H1 (cell line): Measurements from ENCODE around the gene STK32C. TPM values are rescaled to one million over a fixed set of nuclear protein-coding genes. Genes with fewer than 3 reads are reported as not detected.

Experiments
- CTCF ChIA-PET: fragments of 300-600 bp; sonication (Branson Sonifier 250); formaldehyde crosslinking; loops from one replicate; lab custom pipeline; 2021; ENCODE audit not compliant: partially characterized antibody; lab: Charles Lee
- POLR2A ChIA-PET: fragments of 300-600 bp; sonication (Branson Sonifier 250); formaldehyde crosslinking; loops from one replicate; lab custom pipeline; 2021; ENCODE audit warnings: inconsistent platforms; ENCODE audit not compliant: partially characterized antibody; lab: Charles Lee
- DNase-seq, 2 experiments: peaks; one replicate each; pipeline versions ENCODE4 v3.0.0 to v3.0.0-alpha.2; 2010 to 2022; ENCODE audit warnings: low spot score in 2 of 2, low read depth in 1 of 2, mixed read lengths in 1 of 2
- FAIRE-seq: peaks from 2 replicates; lab custom pipeline; 2011; peaks lifted over from hg19 to GRCh38; lab: Jason Lieb, UNC
- H2AFZ ChIP-seq: 2 replicates; pipeline ENCODE4 v1.8.1; 2012; ENCODE audit warnings: low read length, inconsistent platforms
- H2AK5ac ChIP-seq: 2 replicates; pipeline ENCODE4 v1.6.1; 2013; ENCODE audit warnings: low read depth, low read length
- H2BK120ac ChIP-seq: replicated peaks from 2 replicates; pipeline ENCODE3; 2013; ENCODE audit warnings: low read depth, low read length, inconsistent platforms
- H2BK12ac ChIP-seq: 2 replicates; pipeline ENCODE4 v1.6.1; 2013; ENCODE audit warnings: low read depth, low read length
- H2BK15ac ChIP-seq: 2 replicates; pipeline ENCODE4 v1.6.1; 2013; ENCODE audit warnings: low read length
- H2BK20ac ChIP-seq: 2 replicates; pipeline ENCODE4 v1.6.1; 2013; ENCODE audit warnings: low read length
- H2BK5ac ChIP-seq: 2 replicates; pipeline ENCODE4 v1.6.1; 2013; ENCODE audit warnings: low read depth, low read length
- H3K14ac ChIP-seq: 2 replicates; pipeline ENCODE4 v1.6.1; 2013; ENCODE audit warnings: inconsistent platforms; ENCODE audit not compliant: insufficient read length
- H3K18ac ChIP-seq: 2 replicates; pipeline ENCODE4 v1.6.1; 2013; ENCODE audit warnings: low read length; ENCODE audit errors: extremely low read depth
- H3K23ac ChIP-seq: 2 replicates; pipeline ENCODE4 v1.6.1; 2013; ENCODE audit warnings: inconsistent platforms; ENCODE audit not compliant: insufficient read length
- H3K23me2 ChIP-seq: 2 replicates; pipeline ENCODE4 v1.6.1; 2013; ENCODE audit warnings: low read depth, low read length
- H3K27ac ChIP-seq: 2 replicates; pipeline ENCODE4 v1.6.1; 2011; ENCODE audit warnings: low read depth, low read length, inconsistent platforms
- H3K27me3 ChIP-seq, 4 experiments: replicated peaks in 1 of 4; 1 replicate in 1 of 4; 2 replicates in 3 of 4; pipeline versions ENCODE4 v1.6.1 to v1.8.1; 2011 to 2013; ENCODE audit warnings: low read length in 3 of 4, mild to moderate bottlenecking in 3 of 4, inconsistent platforms in 2 of 4, mixed read lengths in 2 of 4, moderate library complexity in 1 of 4; ENCODE audit not compliant: control insufficient read depth in 3 of 4, insufficient read depth in 3 of 4; ENCODE audit errors: extremely low read depth in 1 of 4
- H3K36me3 ChIP-seq, 4 experiments: 2 replicates each; pipeline versions ENCODE4 v1.6.1 to v1.8.1; 2011 to 2013; ENCODE audit warnings: mild to moderate bottlenecking in 4 of 4, low read length in 3 of 4, moderate library complexity in 2 of 4, control low read depth in 1 of 4, inconsistent platforms in 1 of 4; ENCODE audit not compliant: insufficient read depth in 4 of 4, control insufficient read depth in 2 of 4
- H3K4ac ChIP-seq: replicated peaks from 2 replicates; pipeline ENCODE3; 2013; ENCODE audit warnings: low read length, low read depth, mixed read lengths, inconsistent platforms; ENCODE audit not compliant: insufficient read length
- H3K4me1 ChIP-seq, 4 experiments: replicated peaks in 1 of 4; 1 replicate in 1 of 4; 2 replicates in 3 of 4; pipeline versions ENCODE4 v1.6.1 to v1.8.1; 2011 to 2013; ENCODE audit warnings: low read length in 3 of 4, inconsistent platforms in 2 of 4, mixed read lengths in 1 of 4; ENCODE audit not compliant: insufficient read depth in 4 of 4, control insufficient read depth in 3 of 4
- H3K4me2 ChIP-seq, 2 experiments: 2 replicates each; pipeline versions ENCODE4 v1.6.1 to v1.8.1; 2011 to 2013; ENCODE audit warnings: low read depth in 2 of 2, low read length in 2 of 2, control low read depth in 1 of 2, inconsistent platforms in 1 of 2, mild to moderate bottlenecking in 1 of 2; ENCODE audit not compliant: insufficient read depth in 1 of 2
- H3K4me3 ChIP-seq, 4 experiments: fragments of 200-600, 300-600 bp in 1 of 4; sonication (generic), shearing (Covaris generic), sonication (Bioruptor Twin) in 1 of 4; 2 replicates each; pipeline versions ENCODE4 v1.5.1 to v1.8.1; 2011 to 2016; ENCODE audit warnings: low read length in 4 of 4, low read depth in 3 of 4, control low read depth in 2 of 4, inconsistent platforms in 2 of 4, mild to moderate bottlenecking in 2 of 4, mixed read lengths in 1 of 4, moderate library complexity in 1 of 4; ENCODE audit not compliant: insufficient read depth in 2 of 4; ENCODE audit errors: extremely low read depth in 1 of 4
- H3K56ac ChIP-seq: replicated peaks from 2 replicates; pipeline ENCODE3; 2013; ENCODE audit warnings: low read depth, mild to moderate bottlenecking, mixed read lengths, low read length, inconsistent platforms; ENCODE audit not compliant: insufficient read length
- H3K79me1 ChIP-seq: 2 replicates; pipeline ENCODE4 v1.6.1; 2013; ENCODE audit warnings: low read depth, low read length, control low read depth
- H3K79me2 ChIP-seq, 2 experiments: 2 replicates each; pipeline versions ENCODE4 v1.6.1 to v1.8.1; 2012 to 2013; ENCODE audit warnings: low read length in 2 of 2, mild to moderate bottlenecking in 2 of 2, inconsistent platforms in 1 of 2; ENCODE audit not compliant: insufficient read depth in 2 of 2, control insufficient read depth in 1 of 2
- H3K9ac ChIP-seq, 4 experiments: replicated peaks in 1 of 4; 1 replicate in 1 of 4; 2 replicates in 3 of 4; pipeline versions ENCODE4 v1.6.1 to v1.8.1; 2011 to 2013; ENCODE audit warnings: low read depth in 3 of 4, low read length in 3 of 4, control low read depth in 2 of 4, mild to moderate bottlenecking in 2 of 4, moderate library complexity in 2 of 4, inconsistent platforms in 1 of 4; ENCODE audit errors: extremely low read depth in 1 of 4
- H3K9me3 ChIP-seq, 2 experiments: 2 replicates each; pipeline versions ENCODE4 v1.6.1 to v1.8.1; 2012 to 2013; ENCODE audit warnings: mild to moderate bottlenecking in 2 of 2, moderate library complexity in 2 of 2, control low read depth in 1 of 2, inconsistent platforms in 1 of 2, low read depth in 1 of 2, low read length in 1 of 2, mixed read lengths in 1 of 2; ENCODE audit not compliant: insufficient read depth in 2 of 2
- H4K20me1 ChIP-seq, 2 experiments: replicated peaks in 1 of 2; 2 replicates each; pipeline versions ENCODE3 to v1.8.1; 2011 to 2013; ENCODE audit warnings: inconsistent platforms in 2 of 2, low read length in 2 of 2, mild to moderate bottlenecking in 1 of 2; ENCODE audit not compliant: insufficient read depth in 2 of 2, control insufficient read depth in 1 of 2
- H4K5ac ChIP-seq: 2 replicates; pipeline ENCODE4 v1.6.1; 2013; ENCODE audit warnings: low read length, low read depth, mixed read lengths, inconsistent platforms; ENCODE audit not compliant: insufficient read length
- H4K8ac ChIP-seq: 2 replicates; pipeline ENCODE4 v1.8.0; 2013; ENCODE audit warnings: mild to moderate bottlenecking, moderate library complexity, low read length, inconsistent platforms; ENCODE audit not compliant: insufficient read depth; ENCODE audit errors: extremely low read depth
- H4K91ac ChIP-seq: replicated peaks from 2 replicates; pipeline ENCODE3; 2013; ENCODE audit warnings: low read length, mixed read lengths, inconsistent platforms; ENCODE audit not compliant: insufficient read length
- ASH2L ChIP-seq: fragments of 200-600, 300-600 bp; sonication (generic); IDR thresholded peaks from one replicate; pipeline ENCODE4 v1.7.1; 2017; ENCODE audit warnings: low read length
- BCL11A ChIP-seq, 2 experiments: IDR thresholded peaks; one replicate each; pipeline ENCODE4 v1.6.1; 2011; ENCODE audit warnings: low read depth in 2 of 2, low read length in 2 of 2, mild to moderate bottlenecking in 2 of 2
- EZH2 ChIP-seq: fragments of 200-600 bp; sonication (generic); IDR thresholded peaks from 2 replicates; pipeline ENCODE4 v1.7.1; 2012; ENCODE audit warnings: low read depth, mild to moderate bottlenecking, moderate library complexity, low read length, inconsistent platforms; ENCODE audit not compliant: severe bottlenecking
- GABPA ChIP-seq: IDR thresholded peaks from 2 replicates; pipeline ENCODE4 v1.6.1; 2011; ENCODE audit warnings: mild to moderate bottlenecking, low read length, moderate library complexity, borderline replicate concordance; ENCODE audit not compliant: insufficient read depth
- POLR2A ChIP-seq, 2 experiments: IDR thresholded peaks; 1 replicate in 1 of 2; 2 replicates in 1 of 2; pipeline ENCODE4 v1.6.1; 2011; ENCODE audit warnings: low read depth in 2 of 2, low read length in 2 of 2, mild to moderate bottlenecking in 2 of 2; ENCODE audit errors: control extremely low read depth in 1 of 2
- POU5F1 ChIP-seq: IDR thresholded peaks from 2 replicates; pipeline ENCODE4 v1.6.1; 2011; ENCODE audit warnings: low read depth, mild to moderate bottlenecking, low read length, moderate library complexity
- RFX5 ChIP-seq: IDR thresholded peaks from 2 replicates; pipeline ENCODE4 v1.6.1; 2011; ENCODE audit warnings: low read depth, low read length, improper control_type of control experiment, borderline replicate concordance
- RNF2 ChIP-seq: fragments of 200-900, 300-1000 bp; sonication (generic); IDR thresholded peaks from 2 replicates; pipeline ENCODE4 v1.7.1; 2016; ENCODE audit warnings: borderline replicate concordance, low read depth, mild to moderate bottlenecking, antibody characterized with exemption, low read length; ENCODE audit not compliant: poor library complexity, severe bottlenecking; ENCODE audit errors: missing control alignments
- SIRT6 ChIP-seq: IDR thresholded peaks from one replicate; pipeline ENCODE4 v1.7.1; 2012; ENCODE audit warnings: low read length, inconsistent platforms
- TBP ChIP-seq: IDR thresholded peaks from 2 replicates; pipeline ENCODE4 v1.6.1; 2011; ENCODE audit warnings: low read depth, low read length, improper control_type of control experiment
- YY1 ChIP-seq: IDR thresholded peaks from 2 replicates; pipeline ENCODE4 v1.6.1; 2011; ENCODE audit warnings: low read depth, mild to moderate bottlenecking, low read length
- WGBS, 2 experiments: shearing (Covaris generic) in 1 of 2; methylation state at CpG; one replicate each; pipeline versions ENCODE4 v1.1.6 to v1.1.7; 2013 to 2015; ENCODE audit warnings: low lambda C conversion rate in 2 of 2, mixed read lengths in 2 of 2, inconsistent platforms in 1 of 2, low coverage in 1 of 2, missing lambda C conversion rate in 1 of 2; ENCODE audit not compliant: insufficient replicate concordance in 2 of 2, insufficient coverage in 1 of 2, insufficient read length in 1 of 2; ENCODE audit errors: extremely low coverage in 1 of 2, missing lambda C conversion rate in 1 of 2; 5-methylcytosine and 5-hydroxymethylcytosine counted together
- polyA plus RNA-seq, 7 experiments: library from polyadenylated mRNA; depleted of rRNA in 3 of 7; stranded (reverse) in 5 of 7; unstranded in 2 of 7; fragments of >200 nt in 5 of 7; fragments of 200-250 nt in 2 of 7; gene quantifications; 1 replicate in 5 of 7; 2 replicates in 1 of 7; 4 replicates in 1 of 7; pipeline versions ENCODE4 v1.2.1 to v1.2.3, GENCODE V29; 2011 to 2013; ENCODE audit warnings: missing spikeins in 2 of 7, mixed read lengths in 2 of 7
- total RNA-seq: library from RNA; stranded (reverse); fragmentation: NEBNext Ultra II Directional; extraction: Animal tissue kit (Norgen Biotek cat#: 25700); gene quantifications from 2 replicates; pipeline ENCODE4 v1.2.1, GENCODE V29; 2021
- TF ChIP-seq, protein P1 (sequence below): IDR thresholded peaks from 2 replicates; pipeline ENCODE4 v1.6.1; 2012; ENCODE audit warnings: inconsistent platforms

The STK32C gene
- total and polyA plus RNA-seq, 2 of the 8 experiments (the other 6 are each of a cell fraction or from before 2014, with no cell fraction given), result 10.6 to 15.6 TPM

DNA sequence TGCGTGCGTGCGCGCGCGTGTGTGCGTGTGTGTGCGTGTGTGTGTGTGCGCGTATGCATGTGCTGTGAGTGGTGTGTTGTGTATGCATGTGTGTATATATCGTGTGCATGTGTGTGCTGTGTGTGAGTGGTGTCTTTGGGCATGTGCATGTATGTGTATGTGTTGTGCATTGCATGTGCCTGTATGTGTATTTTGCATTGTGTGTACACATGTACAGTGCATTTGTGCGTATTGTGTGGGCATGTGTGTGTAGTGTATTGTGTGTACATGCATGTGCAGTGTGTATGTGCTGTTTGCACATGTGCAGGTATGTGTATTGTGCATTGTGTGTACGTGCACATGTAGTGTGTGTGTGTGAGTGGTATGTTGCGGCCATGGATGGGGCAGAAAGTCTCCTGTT is 127.0 kb downstream of the STK32C start:
- Histone ChIP-seq H2BK20ac (no peak overlapping the region), H3K27me3 (peaks cover 11 to 22% (median 19%) of the 10 kb centered on the region in 4 experiments), H2AFZ (no peak overlapping the region), H3K9ac (no peak overlapping the region), H3K18ac (no peak overlapping the region), H4K8ac (no peak overlapping the region; the same call in 1 of the 2 replicates)
- 77% methylated on average over 12 of the region's 14 CpGs; no CpG with 5 or more reads in 1 of the 2 experiments for WGBS, 2 experiments
- TF ChIP-seq RNF2 (no peak), POU5F1 (no peak), ASH2L (no peak), POLR2A (IDR thresholded peaks at IDR 0.05; ENCODE audit: control extremely low read depth in 1 of 2, low read depth in 2 of 2, low read length in 2 of 2) (no peak), BCL11A (IDR thresholded peaks at IDR 0.05; ENCODE audit: low read depth in 2 of 2, low read length in 2 of 2) (no peak), GABPA (no peak), RFX5 (no peak), SIRT6 (no peak), EZH2 (no peak), TBP (no peak), YY1 (no peak)
- TF ChIP-seq, protein P1, sequence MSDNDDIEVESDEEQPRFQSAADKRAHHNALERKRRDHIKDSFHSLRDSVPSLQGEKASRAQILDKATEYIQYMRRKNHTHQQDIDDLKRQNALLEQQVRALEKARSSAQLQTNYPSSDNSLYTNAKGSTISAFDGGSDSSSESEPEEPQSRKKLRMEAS, result no peak
- TF ChIP-seq, all 59 proteins: peak for 0
- Histone ChIP-seq H2BK12ac (no peak overlapping the region), H2AK5ac (peak overlapping the region; percentile 94), H3K4me2 (no peak overlapping the region), H4K5ac (no peak overlapping the region), H3K27ac (no peak overlapping the region), H2BK15ac (no peak overlapping the region), H2BK120ac (no peak overlapping the region), H3K4ac (no peak overlapping the region), H3K79me1 (peaks cover 6% of the 10 kb centered on the region), H3K4me1 (peaks cover 0 to 14% (median 7%) of the 10 kb centered on the region in 4 experiments; a peak in 6 of 7 replicates), H4K91ac (peak overlapping the region; percentile 51), H3K23ac (peak overlapping the region; percentile 56), H3K36me3 (no peaks in the 10 kb centered on the region), H3K79me2 (no peaks in the 10 kb centered on the region), H4K20me1 (peaks cover 0 to 5% of the 10 kb centered on the region in 2 experiments), H3K14ac (no peak overlapping the region), H3K9me3 (no peaks in the 10 kb centered on the region; a peak in 1 of 4 replicates), H3K56ac (no peak overlapping the region), H2BK5ac (no peak overlapping the region), H3K23me2 (peaks cover 5% of the 10 kb centered on the region), H3K4me3 (no peak overlapping the region)
- ChIA-PET CTCF (no interaction called here), POLR2A (no interaction called here)
- DNase-seq (no peak), FAIRE-seq (no peak)
